Immature natural killer cell (primary cell): Measurements from ENCODE around the gene ZMAT5. TPM values are rescaled to one million over a fixed set of nuclear protein-coding genes. Genes with fewer than 3 reads are reported as not detected.
"Not testable (repeated sequence)": the region's sequence is repeated elsewhere in the genome, so short reads cannot be mapped to it uniquely, and the experiment has no call there.

ENCODE experiments used
- DNase-seq, 3 donors: peaks; one replicate each; pipeline ENCODE4 v3.0.0; 2022; ENCODE audit warnings: mixed read lengths in 1 of 3
- H3K27ac Mint-ChIP-seq, 6 donors: one replicate each; pipeline ENCODE4 v1.8.0; 2020; ENCODE audit warnings: mixed read lengths in 6 of 6, mild to moderate bottlenecking in 5 of 6, inconsistent platforms in 4 of 6, moderate library complexity in 3 of 6
- H3K27me3 Mint-ChIP-seq, 3 donors: one replicate each; pipeline ENCODE4 v1.8.0; 2020 to 2021; ENCODE audit warnings: low read depth in 3 of 3, mild to moderate bottlenecking in 3 of 3, mixed read lengths in 3 of 3, moderate library complexity in 3 of 3, inconsistent platforms in 1 of 3
- H3K36me3 Mint-ChIP-seq, 3 donors: one replicate each; pipeline ENCODE4 v1.8.0; 2020; ENCODE audit warnings: mixed read lengths in 3 of 3, inconsistent platforms in 2 of 3, mild to moderate bottlenecking in 2 of 3
- H3K4me1 Mint-ChIP-seq, 2 donors: one replicate each; pipeline ENCODE4 v1.8.0; 2020; ENCODE audit warnings: inconsistent platforms in 2 of 2, mild to moderate bottlenecking in 2 of 2, mixed read lengths in 2 of 2, moderate library complexity in 1 of 2
- H3K4me3 Mint-ChIP-seq, 5 donors: one replicate each; pipeline ENCODE4 v1.8.0; 2020; ENCODE audit warnings: mild to moderate bottlenecking in 5 of 5, mixed read lengths in 5 of 5, inconsistent platforms in 3 of 5, moderate library complexity in 3 of 5
- H3K9me3 Mint-ChIP-seq, 6 donors: one replicate each; pipeline ENCODE4 v1.8.0; 2020; ENCODE audit warnings: mild to moderate bottlenecking in 6 of 6, mixed read lengths in 6 of 6, inconsistent platforms in 4 of 6, moderate library complexity in 3 of 6
- polyA plus RNA-seq, 3 donors: library from polyadenylated mRNA; unstranded; fragments of 300-500 nt; fragmentation: Illumina TruSeq; gene quantifications; one replicate each; pipeline ENCODE4 v1.2.3, GENCODE V29; 2021

Gene ZMAT5
- polyA plus RNA-seq, 3 donors from 2014 or later = 59.3 to 77.7 (median 72.2) TPM

GRCh38 chr22:29756341-29756740 lies 10.5 kb downstream of the ZMAT5 start:
- H3K36me3 Mint-ChIP-seq = no peaks in the 10 kb centered on the region
- H3K4me3 Mint-ChIP-seq = no peak overlapping the region
- H3K27ac Mint-ChIP-seq = no peak overlapping the region

GRCh38 chr22:29755889-29756288 lies 10.9 kb downstream of the ZMAT5 start:
- no peak overlapping the region for H3K27ac Mint-ChIP-seq
- H3K4me1 Mint-ChIP-seq = peaks cover 8 to 13% of the 10 kb centered on the region in 2 donors
- H3K9me3 Mint-ChIP-seq = no peaks in the 10 kb centered on the region
- H3K4me3 Mint-ChIP-seq = no peak overlapping the region
- DNase-seq = no peak
- H3K36me3 Mint-ChIP-seq = no peaks in the 10 kb centered on the region
- no peaks in the 10 kb centered on the region for H3K27me3 Mint-ChIP-seq

More at GRCh38 chr22:29756341-29756740, 10.5 kb downstream of the ZMAT5 start:
- Mint-ChIP-seq H3K9me3 (no peaks in the 10 kb centered on the region), H3K4me1 (peaks cover 4 to 9% of the 10 kb centered on the region in 2 donors), H3K27me3 (no peaks in the 10 kb centered on the region)
- no peak for DNase-seq

GRCh38 chr22:29754658-29755395 lies 12.0 kb downstream of the ZMAT5 start:
- H3K27me3 Mint-ChIP-seq, H3K4me3 Mint-ChIP-seq, DNase-seq, H3K9me3 Mint-ChIP-seq, H3K36me3 Mint-ChIP-seq: not testable (repeated sequence)
- H3K27ac Mint-ChIP-seq = peak overlapping the region in 1 of 6 donors; percentile 55
- H3K4me1 Mint-ChIP-seq = peaks cover 17 to 24% of the 10 kb centered on the region in 2 donors

- Mint-ChIP-seq H3K4me3 (no peak overlapping the region), H3K9me3 (no peaks in the 10 kb centered on the region), H3K36me3 (peaks cover 0 to 7% (median 0%) of the 10 kb centered on the region in 3 donors), H3K27me3 (peaks cover 0 to 2% (median 0%) of the 10 kb centered on the region in 3 donors), H3K4me1 (peaks cover 17 to 29% of the 10 kb centered on the region in 2 donors), H3K27ac (peak overlapping the region in 1 of 6 donors; percentile 53)
- no peak for DNase-seq
Observed at GRCh38 chr22:29753808-29754657, 12.8 kb downstream of the ZMAT5 start.

GRCh38 chr22:29751669-29752068 lies 15.1 kb downstream of the ZMAT5 start:
- no peak overlapping the region for H3K4me3 Mint-ChIP-seq
- no peak for DNase-seq
- peaks cover 7 to 17% (median 10%) of the 10 kb centered on the region in 3 donors for H3K36me3 Mint-ChIP-seq
- H3K4me1 Mint-ChIP-seq = peaks cover 17 to 29% of the 10 kb centered on the region in 2 donors
- H3K27me3 Mint-ChIP-seq = peaks cover 0 to 2% (median 0%) of the 10 kb centered on the region in 3 donors
- H3K9me3 Mint-ChIP-seq = no peaks in the 10 kb centered on the region
- peak overlapping the region in 5 of 6 donors; percentile 12 to 74 (median 51) for H3K27ac Mint-ChIP-seq

- DNase-seq = peak in 2 of 3 donors; percentile 8 to 29
- Mint-ChIP-seq H3K9me3 (no peaks in the 10 kb centered on the region), H3K4me1 (peaks cover 17 to 29% of the 10 kb centered on the region in 2 donors), H3K27ac (peak overlapping the region; percentile 50 to 87 (median 73)), H3K4me3 (peak overlapping the region in 1 of 5 donors; percentile 29), H3K36me3 (peaks cover 7 to 17% (median 10%) of the 10 kb centered on the region in 3 donors), H3K27me3 (peaks cover 0 to 2% (median 0%) of the 10 kb centered on the region in 3 donors)
Observed at GRCh38 chr22:29750559-29751538, 16.0 kb downstream of the ZMAT5 start.

- peaks cover 0 to 2% (median 0%) of the 10 kb centered on the region in 3 donors for H3K27me3 Mint-ChIP-seq
- peaks cover 7 to 21% (median 14%) of the 10 kb centered on the region in 3 donors for H3K36me3 Mint-ChIP-seq
- no peaks in the 10 kb centered on the region for H3K9me3 Mint-ChIP-seq
- H3K4me3 Mint-ChIP-seq = no peak overlapping the region
- no peak for DNase-seq
- peak overlapping the region in 2 of 6 donors; percentile 32 to 78 for H3K27ac Mint-ChIP-seq
- peaks cover 13 to 29% of the 10 kb centered on the region in 2 donors for H3K4me1 Mint-ChIP-seq
Observed at GRCh38 chr22:29750029-29750428, 16.8 kb downstream of the ZMAT5 start.

- no peak for DNase-seq
- no peak overlapping the region for H3K4me3 Mint-ChIP-seq
- peaks cover 0 to 2% (median 0%) of the 10 kb centered on the region in 3 donors for H3K27me3 Mint-ChIP-seq
- peaks cover 7 to 24% (median 14%) of the 10 kb centered on the region in 3 donors for H3K36me3 Mint-ChIP-seq
- no peaks in the 10 kb centered on the region for H3K9me3 Mint-ChIP-seq
- peak overlapping the region in 2 of 6 donors; percentile 7 to 55 for H3K27ac Mint-ChIP-seq
- H3K4me1 Mint-ChIP-seq = peaks cover 13 to 29% of the 10 kb centered on the region in 2 donors
Observed at GRCh38 chr22:29748248-29748893, 18.4 kb downstream of the ZMAT5 start.

GRCh38 chr22:29747832-29748231 lies 19.0 kb downstream of the ZMAT5 start:
- peak overlapping the region in 2 of 6 donors; percentile 7 to 55 for H3K27ac Mint-ChIP-seq
- no peak for DNase-seq
- no peaks in the 10 kb centered on the region for H3K9me3 Mint-ChIP-seq
- H3K4me1 Mint-ChIP-seq = peaks cover 13 to 29% of the 10 kb centered on the region in 2 donors
- no peak overlapping the region for H3K4me3 Mint-ChIP-seq
- H3K27me3 Mint-ChIP-seq = peaks cover 0 to 2% (median 0%) of the 10 kb centered on the region in 3 donors
- peaks cover 7 to 24% (median 14%) of the 10 kb centered on the region in 3 donors for H3K36me3 Mint-ChIP-seq

GRCh38 chr22:29744902-29745301 lies 21.9 kb downstream of the ZMAT5 start:
- no peak overlapping the region for H3K4me3 Mint-ChIP-seq
- DNase-seq = no peak
- no peak overlapping the region for H3K27ac Mint-ChIP-seq
- no peaks in the 10 kb centered on the region for H3K9me3 Mint-ChIP-seq
- peaks cover 0 to 2% (median 0%) of the 10 kb centered on the region in 3 donors for H3K27me3 Mint-ChIP-seq
- peaks cover 7 to 23% (median 14%) of the 10 kb centered on the region in 3 donors for H3K36me3 Mint-ChIP-seq
- H3K4me1 Mint-ChIP-seq = peaks cover 0 to 6% of the 10 kb centered on the region in 2 donors

GRCh38 chr22:29742326-29742725 lies 24.5 kb downstream of the ZMAT5 start:
- Mint-ChIP-seq H3K4me1 (no peaks in the 10 kb centered on the region), H3K36me3 (peaks cover 0 to 11% (median 7%) of the 10 kb centered on the region in 3 donors), H3K27ac (no peak overlapping the region), H3K4me3 (no peak overlapping the region), H3K27me3 (no peaks in the 10 kb centered on the region), H3K9me3 (no peaks in the 10 kb centered on the region)
- DNase-seq = no peak

- no peak overlapping the region for H3K4me3 Mint-ChIP-seq
- no peak for DNase-seq
- H3K27ac Mint-ChIP-seq = no peak overlapping the region
- no peaks in the 10 kb centered on the region for H3K27me3 Mint-ChIP-seq
- H3K4me1 Mint-ChIP-seq = no peaks in the 10 kb centered on the region
- peaks cover 0 to 10% (median 4%) of the 10 kb centered on the region in 3 donors for H3K36me3 Mint-ChIP-seq
- H3K9me3 Mint-ChIP-seq = no peaks in the 10 kb centered on the region
Observed at GRCh38 chr22:29741926-29742325, 24.9 kb downstream of the ZMAT5 start.
